Astrocyte (in vitro differentiated cells and primary cell): Measurements from ENCODE around the gene FTO. TPM values are rescaled to one million over a fixed set of nuclear protein-coding genes. Genes with fewer than 3 reads are reported as not detected.

Experiments used
- DNase-seq: peaks from one replicate; pipeline ENCODE4 v3.0.0-alpha.2; 2010; ENCODE audit warnings: low read depth
- FAIRE-seq: peaks from 2 replicates; lab custom pipeline; 2011; peaks lifted over from hg19 to GRCh38; lab: Jason Lieb, UNC
- H2AFZ ChIP-seq: 2 replicates; pipeline ENCODE4 v1.6.0; 2012; ENCODE audit warnings: low read depth, low read length, inconsistent platforms
- H3K27ac ChIP-seq: 2 replicates; pipeline ENCODE4 v1.5.1; 2011; ENCODE audit warnings: low read depth, low read length, inconsistent platforms
- H3K27me3 ChIP-seq: 2 replicates; pipeline ENCODE4 v1.6.0; 2011; ENCODE audit warnings: low read length, inconsistent platforms; ENCODE audit not compliant: insufficient read depth
- H3K36me3 ChIP-seq: 2 replicates; pipeline ENCODE4 v1.5.1; 2011; ENCODE audit warnings: low read length, inconsistent platforms; ENCODE audit not compliant: insufficient read depth
- H3K4me1 ChIP-seq: 2 replicates; pipeline ENCODE4 v1.5.1; 2011; ENCODE audit warnings: low read length, inconsistent platforms; ENCODE audit not compliant: insufficient read depth
- H3K4me2 ChIP-seq: 2 replicates; pipeline ENCODE4 v1.6.0; 2012; ENCODE audit warnings: low read length, inconsistent platforms
- H3K4me3 ChIP-seq: 2 replicates; pipeline ENCODE4 v1.5.1; 2011; ENCODE audit warnings: low read depth, mild to moderate bottlenecking, low read length, inconsistent platforms; ENCODE audit not compliant: insufficient read depth
- H3K79me2 ChIP-seq: 2 replicates; pipeline ENCODE4 v1.6.0; 2012; ENCODE audit warnings: mild to moderate bottlenecking, low read length, inconsistent platforms; ENCODE audit not compliant: insufficient read depth
- H3K9ac ChIP-seq: 2 replicates; pipeline ENCODE4 v1.6.0; 2012; ENCODE audit warnings: mild to moderate bottlenecking, low read length, inconsistent platforms
- H3K9me3 ChIP-seq: 2 replicates; pipeline ENCODE4 v1.5.1; 2012; ENCODE audit warnings: low read depth, mild to moderate bottlenecking, low read length, inconsistent platforms; ENCODE audit not compliant: insufficient read depth
- H4K20me1 ChIP-seq: 2 replicates; pipeline ENCODE4 v1.6.0; 2012; ENCODE audit warnings: low read length, inconsistent platforms; ENCODE audit not compliant: insufficient read depth
- H3K27ac Mint-ChIP-seq: one replicate; pipeline ENCODE4 v1.8.0; 2021; ENCODE audit warnings: mild to moderate bottlenecking, mixed read lengths; ENCODE audit not compliant: unreplicated experiment
- H3K27me3 Mint-ChIP-seq: one replicate; pipeline ENCODE4 v1.8.0; 2021; ENCODE audit warnings: low read depth, mixed read lengths; ENCODE audit not compliant: unreplicated experiment
- H3K36me3 Mint-ChIP-seq: one replicate; pipeline ENCODE4 v1.8.0; 2021; ENCODE audit warnings: low read depth, mixed read lengths; ENCODE audit not compliant: unreplicated experiment
- H3K4me1 Mint-ChIP-seq: one replicate; pipeline ENCODE4 v1.8.0; 2021; ENCODE audit warnings: low read depth, mixed read lengths; ENCODE audit not compliant: unreplicated experiment
- H3K4me3 Mint-ChIP-seq: one replicate; pipeline ENCODE4 v1.8.0; 2021; ENCODE audit warnings: mild to moderate bottlenecking, moderate library complexity, mixed read lengths; ENCODE audit not compliant: unreplicated experiment
- H3K9me3 Mint-ChIP-seq: one replicate; pipeline ENCODE4 v1.8.0; 2021; ENCODE audit warnings: mild to moderate bottlenecking, mixed read lengths; ENCODE audit not compliant: unreplicated experiment
- CTCF ChIP-seq: IDR thresholded peaks from 2 replicates; pipeline ENCODE4 v1.5.1; 2011; ENCODE audit warnings: low read depth, mild to moderate bottlenecking, inconsistent platforms, low read length, moderate library complexity; ENCODE audit not compliant: insufficient read depth
- EZH2 ChIP-seq: IDR thresholded peaks from 2 replicates; pipeline ENCODE4 v1.6.1; 2012; ENCODE audit warnings: mild to moderate bottlenecking, low read length, inconsistent platforms; ENCODE audit not compliant: insufficient read depth
- total RNA-seq: library from RNA; stranded (reverse); gene quantifications from 2 replicates; pipeline ENCODE4 v1.2.1, GENCODE V29; 2021

Gene FTO
- total RNA-seq, 1 donor from 2014 or later: 73.1 TPM

GRCh38 chr16:53998024-53998810, 294.3 kb downstream of the FTO start:
- H3K27me3 Mint-ChIP-seq: no peaks in the 10 kb centered on the region
- no peaks in the 10 kb centered on the region for H3K4me1 Mint-ChIP-seq
- no peaks in the 10 kb centered on the region for H3K79me2 ChIP-seq
- no peak overlapping the region for H3K4me3 Mint-ChIP-seq
- H3K27me3 ChIP-seq: no peaks in the 10 kb centered on the region
- no peaks in the 10 kb centered on the region for H3K36me3 ChIP-seq
- no peak overlapping the region for H3K4me3 ChIP-seq
- no peaks in the 10 kb centered on the region for H3K9me3 ChIP-seq
- H3K9ac ChIP-seq: no peak overlapping the region
- no peak overlapping the region for H3K27ac ChIP-seq
- H3K4me2 ChIP-seq: no peak overlapping the region
- H2AFZ ChIP-seq: no peak overlapping the region
- TF ChIP-seq CTCF (no peak), EZH2 (no peak)
- no peak overlapping the region for H3K27ac Mint-ChIP-seq
- peaks cover 3% of the 10 kb centered on the region for H3K9me3 Mint-ChIP-seq
- H3K36me3 Mint-ChIP-seq: peaks cover 5% of the 10 kb centered on the region
- no peak for FAIRE-seq
- H4K20me1 ChIP-seq: no peaks in the 10 kb centered on the region
- DNase-seq: no peak
- H3K4me1 ChIP-seq: no peaks in the 10 kb centered on the region

- Histone ChIP-seq H2AFZ (no peak overlapping the region), H3K4me2 (no peak overlapping the region), H4K20me1 (no peaks in the 10 kb centered on the region), H3K79me2 (no peaks in the 10 kb centered on the region), H3K27me3 (no peaks in the 10 kb centered on the region), H3K4me3 (no peak overlapping the region), H3K36me3 (no peaks in the 10 kb centered on the region), H3K9ac (no peak overlapping the region), H3K9me3 (no peaks in the 10 kb centered on the region), H3K4me1 (no peaks in the 10 kb centered on the region), H3K27ac (no peak overlapping the region)
- Mint-ChIP-seq H3K4me1 (no peaks in the 10 kb centered on the region), H3K27me3 (no peaks in the 10 kb centered on the region), H3K9me3 (peaks cover 4% of the 10 kb centered on the region), H3K36me3 (peaks cover 5% of the 10 kb centered on the region), H3K27ac (no peak overlapping the region), H3K4me3 (no peak overlapping the region)
- FAIRE-seq (no peak), DNase-seq (no peak)
- TF ChIP-seq CTCF: no peak
- no peak for TF ChIP-seq EZH2
Observed at GRCh38 chr16:53998966-53999522, 295.1 kb downstream of the FTO start.

- H3K4me3 Mint-ChIP-seq: no peak overlapping the region
Observed at GRCh38 chr16:53999841-54000240, 295.9 kb downstream of the FTO start.

More at GRCh38 chr16:53999841-54000240, 295.9 kb downstream of the FTO start:
- Mint-ChIP-seq H3K27ac (no peak overlapping the region), H3K36me3 (peaks cover 4% of the 10 kb centered on the region), H3K4me1 (no peaks in the 10 kb centered on the region), H3K9me3 (peaks cover 4% of the 10 kb centered on the region), H3K27me3 (no peaks in the 10 kb centered on the region)
- H4K20me1 ChIP-seq: no peaks in the 10 kb centered on the region
- no peaks in the 10 kb centered on the region for H3K36me3 ChIP-seq
- no peaks in the 10 kb centered on the region for H3K79me2 ChIP-seq
- peak; percentile 26 for FAIRE-seq
- H3K27ac ChIP-seq: no peak overlapping the region
- H2AFZ ChIP-seq: no peak overlapping the region
- TF ChIP-seq CTCF: no peak
- no peak for TF ChIP-seq EZH2
- no peak overlapping the region for H3K4me2 ChIP-seq
- H3K4me3 ChIP-seq: no peak overlapping the region
- H3K27me3 ChIP-seq: no peaks in the 10 kb centered on the region
- no peak overlapping the region for H3K9ac ChIP-seq
- no peaks in the 10 kb centered on the region for H3K9me3 ChIP-seq
- H3K4me1 ChIP-seq: no peaks in the 10 kb centered on the region
- peak; percentile 75 for DNase-seq
